SU-DHL-6 (cell line): ENCODE measurements around the gene GLIS2.

Experiments used
- H2AFZ ChIP-seq: fragments of 200-600 bp; sonication (generic); 2 replicates; pipeline ENCODE4 v1.6.1; 2014; ENCODE audit warnings: low read depth, mild to moderate bottlenecking, moderate library complexity, mixed read lengths, antibody characterized with exemption, low read length; ENCODE audit not compliant: severe bottlenecking
- H3F3A ChIP-seq: fragments of 200-600 bp; shearing (Covaris generic); 2 replicates; pipeline ENCODE4 v1.6.0; 2016; ENCODE audit warnings: antibody characterized with exemption, mild to moderate bottlenecking; ENCODE audit not compliant: insufficient read depth
- H3K27ac ChIP-seq: fragments of 200-600 bp; sonication (generic); 2 replicates; pipeline ENCODE4 v1.5.1; 2016; ENCODE audit warnings: low read depth, mild to moderate bottlenecking, low read length, moderate library complexity, mixed read lengths
- H3K27me3 ChIP-seq: fragments of 200-600 bp; sonication (generic), shearing (Covaris generic); 2 replicates; pipeline ENCODE4 v1.6.0; 2014; ENCODE audit warnings: mild to moderate bottlenecking, low read length
- H3K36me3 ChIP-seq: fragments of 200-600 bp; sonication (generic); 2 replicates; pipeline ENCODE4 v1.6.1; 2014; ENCODE audit warnings: mild to moderate bottlenecking, low read length, mixed read lengths
- H3K4me2 ChIP-seq: fragments of 300-600, 200-600 bp; shearing (Covaris generic), sonication (generic); 2 replicates; pipeline ENCODE4 v1.6.0; 2014; ENCODE audit warnings: low read length, low read depth, mild to moderate bottlenecking; ENCODE audit not compliant: poor library complexity, severe bottlenecking
- H3K4me3 ChIP-seq: fragments of 200-600 bp; sonication (generic); 2 replicates; pipeline ENCODE4 v1.5.1; 2014; ENCODE audit warnings: antibody characterized with exemption, low read length, mild to moderate bottlenecking, mixed read lengths; ENCODE audit not compliant: insufficient read depth, poor library complexity, severe bottlenecking
- H3K79me2 ChIP-seq: fragments of 200-600 bp; sonication (generic); 2 replicates; pipeline ENCODE4 v1.6.1; 2014; ENCODE audit warnings: mild to moderate bottlenecking, low read length, moderate library complexity; ENCODE audit not compliant: insufficient read depth
- H3K9ac ChIP-seq: fragments of 200-600 bp; sonication (generic); 2 replicates; pipeline ENCODE4 v1.7.0; 2014; ENCODE audit warnings: mild to moderate bottlenecking, low read length
- H3K9me2 ChIP-seq: fragments of 200-600 bp; sonication (generic); replicated peaks from 2 replicates; pipeline ENCODE4 v1.6.1; 2014; ENCODE audit warnings: low read length; ENCODE audit not compliant: insufficient read depth
- H3K9me3 ChIP-seq: fragments of 200-600 bp; sonication (generic); 2 replicates; pipeline ENCODE4 v1.6.1; 2014; ENCODE audit warnings: low read length, mixed read lengths; ENCODE audit not compliant: insufficient read depth
- H4K20me1 ChIP-seq: fragments of 200-600 bp; sonication (generic); 2 replicates; pipeline ENCODE4 v1.6.1; 2014; ENCODE audit warnings: low read depth, mild to moderate bottlenecking, antibody characterized with exemption, low read length, moderate library complexity, mixed read lengths
- CTCF ChIP-seq: fragments of 200-600 bp; sonication (generic); IDR thresholded peaks from one replicate; pipeline ENCODE4 v1.5.1; 2017; ENCODE audit warnings: antibody characterized with exemption, mild to moderate bottlenecking, low read length, moderate library complexity; ENCODE audit not compliant: insufficient read depth, poor library complexity, severe bottlenecking
- EZH2phosphoT487 ChIP-seq: fragments of 200-600 bp; sonication (generic), shearing (Covaris generic); conservative IDR thresholded peaks from 2 replicates; pipeline ENCODE4 v1.6.1; 2018; ENCODE audit warnings: mild to moderate bottlenecking, antibody characterized with exemption, low read length, moderate library complexity, mixed read lengths

Gene GLIS2

GRCh38 chr16:4293181-4293716, 22.6 kb upstream of the GLIS2 start:
- no peaks in the 10 kb centered on the region for H3K27me3 ChIP-seq
- no peak overlapping the region for H3K4me3 ChIP-seq
- TF ChIP-seq EZH2phosphoT487, result no peak
- TF ChIP-seq CTCF, result no peak
- no peaks in the 10 kb centered on the region for H3K9me2 ChIP-seq
- H3K9me3 ChIP-seq, result no peaks in the 10 kb centered on the region
- H3K27ac ChIP-seq, result no peak overlapping the region
- no peaks in the 10 kb centered on the region for H3K36me3 ChIP-seq
- H2AFZ ChIP-seq, result no peak overlapping the region
- 0 out of 2 replicates have a peak, but pooled peaks cover 7% of the 10 kb centered on the region for H3F3A ChIP-seq
- no peaks in the 10 kb centered on the region for H3K79me2 ChIP-seq
- H3K4me2 ChIP-seq, result no peak overlapping the region
- no peak overlapping the region for H3K9ac ChIP-seq
- H4K20me1 ChIP-seq, result no peaks in the 10 kb centered on the region

- no peaks in the 10 kb centered on the region for H3K27me3 ChIP-seq
- no peak overlapping the region for H3K9ac ChIP-seq
- H3F3A ChIP-seq, result 0 out of 2 replicates have a peak, but pooled peaks cover 7% of the 10 kb centered on the region
- no peak for TF ChIP-seq CTCF
- no peak for TF ChIP-seq EZH2phosphoT487
- H3K27ac ChIP-seq, result no peak overlapping the region
- H2AFZ ChIP-seq, result no peak overlapping the region
- no peaks in the 10 kb centered on the region for H3K36me3 ChIP-seq
- H3K4me2 ChIP-seq, result no peak overlapping the region
- H3K79me2 ChIP-seq, result no peaks in the 10 kb centered on the region
- no peaks in the 10 kb centered on the region for H3K9me3 ChIP-seq
- H3K4me3 ChIP-seq, result no peak overlapping the region
- no peaks in the 10 kb centered on the region for H3K9me2 ChIP-seq
- no peaks in the 10 kb centered on the region for H4K20me1 ChIP-seq
Measured at GRCh38 chr16:4293822-4294457, 21.9 kb upstream of the GLIS2 start.

GRCh38 chr16:4295581-4295980, 20.3 kb upstream of the GLIS2 start:
- no peak overlapping the region for H2AFZ ChIP-seq
- no peaks in the 10 kb centered on the region for H3K36me3 ChIP-seq
- no peaks in the 10 kb centered on the region for H3K9me2 ChIP-seq
- no peak for TF ChIP-seq EZH2phosphoT487
- no peak for TF ChIP-seq CTCF
- no peaks in the 10 kb centered on the region for H3K79me2 ChIP-seq
- H4K20me1 ChIP-seq, result no peaks in the 10 kb centered on the region
- no peak overlapping the region for H3K4me2 ChIP-seq
- H3K4me3 ChIP-seq, result no peak overlapping the region
- 0 out of 2 replicates have a peak, but pooled peaks cover 7% of the 10 kb centered on the region for H3F3A ChIP-seq
- H3K9ac ChIP-seq, result no peak overlapping the region
- H3K27me3 ChIP-seq, result no peaks in the 10 kb centered on the region
- H3K9me3 ChIP-seq, result no peaks in the 10 kb centered on the region
- no peak overlapping the region for H3K27ac ChIP-seq
